Measurements from ENCODE around the gene ZCCHC8. TPM values are rescaled to one million over a fixed set of nuclear protein-coding genes. Genes with fewer than 3 reads are reported as not detected.

ZCCHC8 gene
- total and polyA plus RNA-seq, 2 of the 8 experiments (the other 6 are each of a cell fraction or from before 2014, with no cell fraction given) = 13.8 to 28.9 TPM

DNA sequence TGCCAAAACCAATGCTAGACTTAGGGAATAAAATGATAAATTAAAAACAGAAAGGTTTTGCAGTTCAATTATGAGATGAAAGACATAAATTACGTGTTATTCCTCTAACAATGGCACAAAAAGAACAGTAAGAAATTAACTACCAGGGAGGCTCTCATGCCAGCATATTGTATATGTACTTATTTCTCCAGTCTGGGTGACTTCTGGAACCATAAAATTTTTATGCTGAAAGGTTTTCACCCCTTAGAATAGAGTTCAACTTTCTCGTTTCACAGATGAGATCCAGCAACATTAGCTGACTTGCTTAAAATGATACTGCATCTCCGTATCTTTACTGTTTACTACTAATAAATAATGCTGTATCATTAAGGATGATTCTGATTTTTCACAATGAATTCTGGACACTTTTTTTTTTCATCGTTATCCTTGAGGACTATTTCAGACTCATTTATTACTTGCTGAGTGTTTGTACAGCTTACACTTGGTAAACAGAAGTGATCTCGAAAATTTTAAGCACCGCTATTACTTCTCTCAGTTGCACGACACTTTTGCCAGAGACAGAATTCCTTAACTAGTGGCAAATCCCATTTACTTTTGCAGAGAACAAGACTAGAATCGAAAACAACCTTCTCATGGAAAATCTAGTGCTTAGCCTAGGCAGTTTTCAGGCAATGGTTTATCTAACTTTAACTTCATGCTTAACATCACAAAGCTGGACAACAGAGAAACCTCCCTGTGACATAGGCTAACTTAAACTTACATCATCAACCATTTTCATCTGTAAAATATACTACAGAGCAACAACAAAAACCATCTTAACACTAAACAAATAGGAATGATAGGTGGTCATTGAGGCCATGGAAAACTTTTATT is 23.4 kb upstream of the ZCCHC8 start (continued):
- TF ChIP-seq TEAD4 (IDR thresholded peaks at IDR 0.05; ENCODE audit: low read depth, low read length) (no peak), SP2 (IDR thresholded peaks at IDR 0.05; ENCODE audit: low read length) (no peak)

All from H1 (cell line).